ENCODE data around the gene CD300LF. TPM values are rescaled to one million over a fixed set of nuclear protein-coding genes. Genes with fewer than 3 reads are reported as not detected.

The CD300LF gene
- total RNA-seq, 6 experiments from 2014 or later, result not detected

DNA sequence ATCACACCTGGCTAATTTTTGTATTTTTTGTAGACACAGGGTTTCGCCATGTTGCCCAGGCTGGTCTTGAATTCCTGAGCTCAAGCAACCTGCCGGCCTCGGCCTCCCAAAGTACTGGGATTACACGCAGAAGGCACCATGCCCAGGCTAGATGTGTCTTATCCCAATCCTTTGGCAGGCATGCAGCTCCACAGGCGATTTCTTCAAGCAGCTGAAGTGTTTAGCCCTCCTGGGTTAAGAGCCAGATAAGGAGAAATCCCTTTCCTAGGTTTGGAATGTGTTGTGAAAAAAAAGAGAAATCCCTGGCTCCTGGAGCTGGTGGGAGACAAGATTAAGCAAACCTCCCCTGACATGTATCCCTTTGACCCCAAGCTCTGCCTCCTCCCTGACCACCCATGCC is 33.7 kb upstream of the CD300LF start:
- H3K27ac Mint-ChIP-seq, result no peak overlapping the region
- peaks cover 60% of the 10 kb centered on the region for H3K4me1 Mint-ChIP-seq (ENCODE audit: low read depth)
- no peaks in the 10 kb centered on the region for H3K9me3 Mint-ChIP-seq
- H3K4me3 Mint-ChIP-seq, result no peak overlapping the region
- peaks cover 9% of the 10 kb centered on the region for H3K27me3 Mint-ChIP-seq (ENCODE audit: insufficient read depth)
- no peak for DNase-seq
- TF ChIP-seq, protein P1, sequence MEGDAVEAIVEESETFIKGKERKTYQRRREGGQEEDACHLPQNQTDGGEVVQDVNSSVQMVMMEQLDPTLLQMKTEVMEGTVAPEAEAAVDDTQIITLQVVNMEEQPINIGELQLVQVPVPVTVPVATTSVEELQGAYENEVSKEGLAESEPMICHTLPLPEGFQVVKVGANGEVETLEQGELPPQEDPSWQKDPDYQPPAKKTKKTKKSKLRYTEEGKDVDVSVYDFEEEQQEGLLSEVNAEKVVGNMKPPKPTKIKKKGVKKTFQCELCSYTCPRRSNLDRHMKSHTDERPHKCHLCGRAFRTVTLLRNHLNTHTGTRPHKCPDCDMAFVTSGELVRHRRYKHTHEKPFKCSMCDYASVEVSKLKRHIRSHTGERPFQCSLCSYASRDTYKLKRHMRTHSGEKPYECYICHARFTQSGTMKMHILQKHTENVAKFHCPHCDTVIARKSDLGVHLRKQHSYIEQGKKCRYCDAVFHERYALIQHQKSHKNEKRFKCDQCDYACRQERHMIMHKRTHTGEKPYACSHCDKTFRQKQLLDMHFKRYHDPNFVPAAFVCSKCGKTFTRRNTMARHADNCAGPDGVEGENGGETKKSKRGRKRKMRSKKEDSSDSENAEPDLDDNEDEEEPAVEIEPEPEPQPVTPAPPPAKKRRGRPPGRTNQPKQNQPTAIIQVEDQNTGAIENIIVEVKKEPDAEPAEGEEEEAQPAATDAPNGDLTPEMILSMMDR (IDR thresholded peaks at IDR 0.05), result no peak
- no peaks in the 10 kb centered on the region for H3K36me3 Mint-ChIP-seq (ENCODE audit: low read depth)

GRCh38 chr17:74745548-74746177 is 32.9 kb upstream of the CD300LF start:
- Mint-ChIP-seq H3K4me1 (ENCODE audit: low read depth) (peaks cover 54% of the 10 kb centered on the region), H3K4me3 (no peak overlapping the region), H3K36me3 (ENCODE audit: low read depth) (no peaks in the 10 kb centered on the region), H3K27ac (no peak overlapping the region), H3K27me3 (ENCODE audit: insufficient read depth) (peaks cover 11% of the 10 kb centered on the region), H3K9me3 (no peaks in the 10 kb centered on the region)
- DNase-seq, result no peak
- TF ChIP-seq, protein P1 (IDR thresholded peaks at IDR 0.05), result no peak

GRCh38 chr17:74744714-74745547 is 32.2 kb upstream of the CD300LF start:
- Mint-ChIP-seq H3K4me3 (peak overlapping the region; percentile 32; the same call in 1 of the 2 replicates), H3K27ac (peak overlapping the region; percentile 33; the same call in 1 of the 2 replicates), H3K4me1 (ENCODE audit: low read depth) (peaks cover 49% of the 10 kb centered on the region), H3K36me3 (ENCODE audit: low read depth) (no peaks in the 10 kb centered on the region), H3K9me3 (no peaks in the 10 kb centered on the region), H3K27me3 (ENCODE audit: insufficient read depth) (peaks cover 14% of the 10 kb centered on the region)
- TF ChIP-seq, protein P1 (IDR thresholded peaks at IDR 0.05), result peak; percentile 100
- peak; percentile 57 for DNase-seq

DNA sequence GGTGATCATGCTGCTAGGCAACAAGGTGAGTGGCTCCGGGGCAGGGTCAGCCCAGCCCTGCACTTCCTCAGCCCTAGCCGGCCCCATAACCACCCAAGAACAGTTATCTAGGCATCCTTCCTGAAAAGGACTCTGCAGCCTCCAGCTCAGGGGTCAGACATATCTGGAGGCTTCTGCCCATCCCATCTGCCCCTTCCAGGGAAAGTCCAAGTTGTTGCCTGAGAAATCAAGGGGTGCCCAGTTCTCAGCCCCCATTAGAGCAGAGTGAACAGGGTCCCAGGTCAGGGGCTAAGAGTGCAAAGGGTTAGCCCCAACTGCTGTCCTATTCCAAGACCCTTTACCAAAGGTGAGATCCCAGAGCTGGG is 31.6 kb upstream of the CD300LF start:
- TF ChIP-seq, protein P1 (IDR thresholded peaks at IDR 0.05), result no peak
- no peak for DNase-seq
- Mint-ChIP-seq H3K27me3 (ENCODE audit: insufficient read depth) (peaks cover 19% of the 10 kb centered on the region), H3K27ac (no peak overlapping the region), H3K9me3 (no peaks in the 10 kb centered on the region), H3K36me3 (ENCODE audit: low read depth) (no peaks in the 10 kb centered on the region), H3K4me3 (no peak overlapping the region), H3K4me1 (ENCODE audit: low read depth) (peaks cover 43% of the 10 kb centered on the region)

- TF ChIP-seq, protein P1 (IDR thresholded peaks at IDR 0.05), result no peak
- Mint-ChIP-seq H3K4me1 (ENCODE audit: low read depth) (peaks cover 43% of the 10 kb centered on the region), H3K27me3 (ENCODE audit: insufficient read depth) (peaks cover 25% of the 10 kb centered on the region), H3K4me3 (no peak overlapping the region), H3K27ac (no peak overlapping the region), H3K36me3 (ENCODE audit: low read depth) (no peaks in the 10 kb centered on the region), H3K9me3 (no peaks in the 10 kb centered on the region)
- DNase-seq, result no peak
Observed at GRCh38 chr17:74743755-74744154, 31.0 kb upstream of the CD300LF start.

Measured in HFFc6 (cell line).